GM03348 (cell line): ENCODE results near the gene ELK3.

Experiments used
- DNase-seq: peaks from one replicate; pipeline ENCODE4 v3.0.0; 2012; ENCODE audit warnings: low spot score

Gene ELK3

GRCh38 chr12:96234591-96235483 lies 40.7 kb downstream of the ELK3 start:
- DNase-seq = no peak

GRCh38 chr12:96235484-96235826 lies 41.3 kb downstream of the ELK3 start:
- no peak for DNase-seq

- peak; percentile 66 for DNase-seq
Measured at GRCh38 chr12:96236221-96236822, 42.1 kb downstream of the ELK3 start.

GRCh38 chr12:96237035-96237434 lies 42.9 kb downstream of the ELK3 start:
- no peak for DNase-seq

- DNase-seq = peak; percentile 89
Measured at GRCh38 chr12:96237465-96238077, 43.4 kb downstream of the ELK3 start.

- DNase-seq = no peak
Measured at GRCh38 chr12:96238336-96239047, 44.3 kb downstream of the ELK3 start.

- DNase-seq = peak; percentile 42
Measured at GRCh38 chr12:96239711-96240635, 45.8 kb downstream of the ELK3 start.

- peak; percentile 35 for DNase-seq
Measured at GRCh38 chr12:96240656-96241055, 46.5 kb downstream of the ELK3 start.

GRCh38 chr12:96241431-96241830 lies 47.3 kb downstream of the ELK3 start:
- no peak for DNase-seq

- peak; percentile 88 for DNase-seq
Measured at GRCh38 chr12:96241846-96242256, 47.7 kb downstream of the ELK3 start.

GRCh38 chr12:96242597-96242996 lies 48.4 kb downstream of the ELK3 start:
- DNase-seq = no peak

- DNase-seq = no peak
Measured at GRCh38 chr12:96244826-96245225, 50.7 kb downstream of the ELK3 start.

GRCh38 chr12:96246926-96247505 lies 52.8 kb downstream of the ELK3 start:
- DNase-seq = no peak

- no peak for DNase-seq
Measured at GRCh38 chr12:96247563-96247962, 53.4 kb downstream of the ELK3 start.

GRCh38 chr12:96248136-96248931 lies 54.2 kb downstream of the ELK3 start:
- DNase-seq = no peak

GRCh38 chr12:96249196-96250118 lies 55.3 kb downstream of the ELK3 start:
- DNase-seq = no peak

GRCh38 chr12:96250119-96250685 lies 56.0 kb downstream of the ELK3 start:
- DNase-seq = no peak

- DNase-seq = peak; percentile 39
Measured at GRCh38 chr12:96255077-96255476, 60.9 kb downstream of the ELK3 start.
